Measurements from ENCODE around the gene BST2.

DNA sequence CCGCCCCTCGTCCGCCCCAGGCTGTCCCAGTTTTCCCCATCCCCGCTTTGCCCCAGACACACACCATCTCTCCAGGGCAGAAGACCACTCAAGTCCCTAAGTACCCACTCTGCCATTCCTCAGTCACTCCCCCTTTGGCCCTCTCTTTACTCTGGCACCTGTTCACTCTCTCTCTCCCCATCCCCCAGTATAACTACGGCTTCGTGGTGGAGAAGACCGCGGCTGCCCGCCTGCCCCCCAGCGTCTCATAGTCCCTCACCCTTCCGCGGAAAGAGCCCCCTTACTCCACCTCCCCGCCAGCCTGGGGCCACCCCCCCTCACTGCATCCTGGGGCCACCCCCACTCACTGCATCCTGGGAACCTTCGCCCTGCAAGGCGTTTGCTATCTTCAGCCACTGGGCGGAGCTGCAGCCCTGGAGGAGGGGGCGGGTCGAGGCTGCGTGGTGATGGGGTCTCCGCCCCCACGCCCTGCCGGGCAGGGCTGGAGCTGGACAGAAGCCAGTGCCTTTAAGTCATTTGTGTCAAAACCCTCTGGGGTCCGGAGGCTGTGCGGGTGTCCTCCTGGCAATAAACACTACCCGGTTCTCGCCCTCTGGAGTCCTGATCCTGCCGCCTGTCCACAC, 19.4 kb upstream of the BST2 start:
- TF ChIP-seq ZBTB7A (IDR thresholded peaks at IDR 0.05; ENCODE audit: low read depth) (0 out of 2 replicates have a peak, but pooled peaks have one; percentile 47), TAF1 (IDR thresholded peaks at IDR 0.05; ENCODE audit: low read depth) (no peak), YY1 (IDR thresholded peaks at IDR 0.05; ENCODE audit: low read depth) (no peak), USF1 (IDR thresholded peaks at IDR 0.05) (no peak), NFIC (IDR thresholded peaks at IDR 0.05) (peak; percentile 65; the same call in 1 of the 2 replicates), FOXM1 (IDR thresholded peaks at IDR 0.05; ENCODE audit: borderline replicate concordance, low read depth) (no peak)
- TF ChIP-seq, protein P1, sequence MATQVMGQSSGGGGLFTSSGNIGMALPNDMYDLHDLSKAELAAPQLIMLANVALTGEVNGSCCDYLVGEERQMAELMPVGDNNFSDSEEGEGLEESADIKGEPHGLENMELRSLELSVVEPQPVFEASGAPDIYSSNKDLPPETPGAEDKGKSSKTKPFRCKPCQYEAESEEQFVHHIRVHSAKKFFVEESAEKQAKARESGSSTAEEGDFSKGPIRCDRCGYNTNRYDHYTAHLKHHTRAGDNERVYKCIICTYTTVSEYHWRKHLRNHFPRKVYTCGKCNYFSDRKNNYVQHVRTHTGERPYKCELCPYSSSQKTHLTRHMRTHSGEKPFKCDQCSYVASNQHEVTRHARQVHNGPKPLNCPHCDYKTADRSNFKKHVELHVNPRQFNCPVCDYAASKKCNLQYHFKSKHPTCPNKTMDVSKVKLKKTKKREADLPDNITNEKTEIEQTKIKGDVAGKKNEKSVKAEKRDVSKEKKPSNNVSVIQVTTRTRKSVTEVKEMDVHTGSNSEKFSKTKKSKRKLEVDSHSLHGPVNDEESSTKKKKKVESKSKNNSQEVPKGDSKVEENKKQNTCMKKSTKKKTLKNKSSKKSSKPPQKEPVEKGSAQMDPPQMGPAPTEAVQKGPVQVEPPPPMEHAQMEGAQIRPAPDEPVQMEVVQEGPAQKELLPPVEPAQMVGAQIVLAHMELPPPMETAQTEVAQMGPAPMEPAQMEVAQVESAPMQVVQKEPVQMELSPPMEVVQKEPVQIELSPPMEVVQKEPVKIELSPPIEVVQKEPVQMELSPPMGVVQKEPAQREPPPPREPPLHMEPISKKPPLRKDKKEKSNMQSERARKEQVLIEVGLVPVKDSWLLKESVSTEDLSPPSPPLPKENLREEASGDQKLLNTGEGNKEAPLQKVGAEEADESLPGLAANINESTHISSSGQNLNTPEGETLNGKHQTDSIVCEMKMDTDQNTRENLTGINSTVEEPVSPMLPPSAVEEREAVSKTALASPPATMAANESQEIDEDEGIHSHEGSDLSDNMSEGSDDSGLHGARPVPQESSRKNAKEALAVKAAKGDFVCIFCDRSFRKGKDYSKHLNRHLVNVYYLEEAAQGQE (IDR thresholded peaks at IDR 0.05; ENCODE audit: low read depth), result no peak
